GM12873 (cell line): ENCODE data around the gene DLX6.

ENCODE experiments used
- CTCF ChIP-seq: IDR thresholded peaks from 2 replicates; pipeline ENCODE4 v1.5.1; 2012; ENCODE audit warnings: low read depth, mild to moderate bottlenecking, moderate library complexity, low read length, control low read depth; ENCODE audit not compliant: insufficient read depth; ENCODE audit errors: missing control alignments

The DLX6 gene

GRCh38 chr7:97006816-97007582 lies 1.6 kb downstream of the DLX6 start:
- no peak for TF ChIP-seq CTCF

GRCh38 chr7:97007583-97007861 lies 2.2 kb downstream of the DLX6 start:
- no peak for TF ChIP-seq CTCF

GRCh38 chr7:97008275-97008917 lies 3.0 kb downstream of the DLX6 start:
- TF ChIP-seq CTCF = no peak

GRCh38 chr7:97009753-97010732 lies 4.7 kb downstream of the DLX6 start:
- no peak for TF ChIP-seq CTCF

- no peak for TF ChIP-seq CTCF
These were observed 5.8 kb downstream of the DLX6 start for GRCh38 chr7:97011104-97011503.

GRCh38 chr7:97011536-97012364 lies 6.4 kb downstream of the DLX6 start:
- no peak for TF ChIP-seq CTCF
